WTC11 (cell line): ENCODE data around the gene RCAN3.

Experiments used
- CBFB ChIP-seq: sonication (generic); formaldehyde crosslinking; IDR thresholded peaks from 2 replicates; pipeline ENCODE4 v1.8.1; 2022; ENCODE audit warnings: mild to moderate bottlenecking, low read depth, missing genetic modification reagents
- TF ChIP-seq, protein P1 (sequence below): fragments of 200-600 bp; IDR thresholded peaks from 2 replicates; pipeline ENCODE4 v1.8.0; 2022; ENCODE audit warnings: antibody characterized with exemption
- TF ChIP-seq, protein P2 (sequence below): sonication (generic); formaldehyde crosslinking; IDR thresholded peaks from 2 replicates; pipeline ENCODE4 v1.8.0; 2022; ENCODE audit warnings: mild to moderate bottlenecking, missing genetic modification reagents
- TF ChIP-seq, protein P3 (sequence below): sonication (generic); formaldehyde crosslinking; IDR thresholded peaks from 2 replicates; pipeline ENCODE4 v1.8.0; 2022; ENCODE audit warnings: mild to moderate bottlenecking, missing genetic modification reagents

DNA sequence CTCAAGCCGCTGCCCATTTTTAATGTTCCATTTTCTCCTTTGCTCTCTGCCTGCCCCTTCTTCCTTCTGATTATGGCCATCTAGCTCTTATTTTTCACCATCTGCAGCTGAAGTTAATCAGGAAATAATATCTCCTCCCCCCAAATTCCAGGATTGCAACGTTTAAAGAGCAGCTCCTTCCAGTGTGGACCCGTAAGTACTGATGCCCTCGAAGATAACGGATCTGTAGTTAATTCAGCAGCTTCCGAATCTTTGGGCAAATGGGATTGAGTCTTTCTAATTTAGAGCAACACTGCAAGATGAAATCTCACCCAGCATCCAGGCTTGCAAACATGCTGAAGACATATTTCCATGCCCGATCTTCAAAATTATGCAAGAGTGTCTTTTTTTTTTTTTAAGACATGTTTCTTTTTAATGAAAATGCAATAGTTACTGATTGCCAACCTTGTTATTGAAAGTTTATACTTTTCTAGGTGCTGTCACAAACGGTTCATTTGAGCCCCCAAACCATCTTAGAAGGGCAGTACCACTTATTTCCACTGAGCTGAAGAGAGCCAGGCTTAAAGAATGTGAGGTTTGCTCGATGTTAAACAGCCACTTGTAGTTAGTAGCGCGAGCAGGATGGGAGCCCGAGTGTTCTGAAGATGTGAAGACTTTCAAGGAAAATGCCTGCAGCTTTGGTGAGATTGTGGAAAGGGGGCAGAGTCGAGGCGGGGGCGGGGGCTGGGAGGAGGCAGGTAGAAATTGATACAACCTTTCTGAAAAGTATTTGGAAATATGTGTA, 10.9 kb upstream of the RCAN3 start:
- TF ChIP-seq, protein P1, sequence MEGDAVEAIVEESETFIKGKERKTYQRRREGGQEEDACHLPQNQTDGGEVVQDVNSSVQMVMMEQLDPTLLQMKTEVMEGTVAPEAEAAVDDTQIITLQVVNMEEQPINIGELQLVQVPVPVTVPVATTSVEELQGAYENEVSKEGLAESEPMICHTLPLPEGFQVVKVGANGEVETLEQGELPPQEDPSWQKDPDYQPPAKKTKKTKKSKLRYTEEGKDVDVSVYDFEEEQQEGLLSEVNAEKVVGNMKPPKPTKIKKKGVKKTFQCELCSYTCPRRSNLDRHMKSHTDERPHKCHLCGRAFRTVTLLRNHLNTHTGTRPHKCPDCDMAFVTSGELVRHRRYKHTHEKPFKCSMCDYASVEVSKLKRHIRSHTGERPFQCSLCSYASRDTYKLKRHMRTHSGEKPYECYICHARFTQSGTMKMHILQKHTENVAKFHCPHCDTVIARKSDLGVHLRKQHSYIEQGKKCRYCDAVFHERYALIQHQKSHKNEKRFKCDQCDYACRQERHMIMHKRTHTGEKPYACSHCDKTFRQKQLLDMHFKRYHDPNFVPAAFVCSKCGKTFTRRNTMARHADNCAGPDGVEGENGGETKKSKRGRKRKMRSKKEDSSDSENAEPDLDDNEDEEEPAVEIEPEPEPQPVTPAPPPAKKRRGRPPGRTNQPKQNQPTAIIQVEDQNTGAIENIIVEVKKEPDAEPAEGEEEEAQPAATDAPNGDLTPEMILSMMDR = no peak
- TF ChIP-seq CBFB (CRISPR knock-in tag) = no peak
- TF ChIP-seq, protein P2, sequence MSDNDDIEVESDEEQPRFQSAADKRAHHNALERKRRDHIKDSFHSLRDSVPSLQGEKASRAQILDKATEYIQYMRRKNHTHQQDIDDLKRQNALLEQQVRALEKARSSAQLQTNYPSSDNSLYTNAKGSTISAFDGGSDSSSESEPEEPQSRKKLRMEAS = no peak
- TF ChIP-seq, protein P3, sequence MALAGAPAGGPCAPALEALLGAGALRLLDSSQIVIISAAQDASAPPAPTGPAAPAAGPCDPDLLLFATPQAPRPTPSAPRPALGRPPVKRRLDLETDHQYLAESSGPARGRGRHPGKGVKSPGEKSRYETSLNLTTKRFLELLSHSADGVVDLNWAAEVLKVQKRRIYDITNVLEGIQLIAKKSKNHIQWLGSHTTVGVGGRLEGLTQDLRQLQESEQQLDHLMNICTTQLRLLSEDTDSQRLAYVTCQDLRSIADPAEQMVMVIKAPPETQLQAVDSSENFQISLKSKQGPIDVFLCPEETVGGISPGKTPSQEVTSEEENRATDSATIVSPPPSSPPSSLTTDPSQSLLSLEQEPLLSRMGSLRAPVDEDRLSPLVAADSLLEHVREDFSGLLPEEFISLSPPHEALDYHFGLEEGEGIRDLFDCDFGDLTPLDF = no peak
